Stimulated activated CD8-positive, alpha-beta memory T cell treated with anti-CD3 and anti-CD28 coated beads, Interleukin-15, amount 100 ng/mL, for 48 hours (primary cell): Measurements from ENCODE around the gene CCDC116.
"Not testable (repeated sequence)": the region's sequence is repeated elsewhere in the genome, so short reads cannot be mapped to it uniquely, and the experiment has no call there.

Experiments used
- DNase-seq, 2 donors: peaks; one replicate each; pipeline ENCODE4 v3.0.0-alpha.2; 2020; ENCODE audit warnings: low read depth in 2 of 2

CCDC116 gene

GRCh38 chr22:21606775-21607174 lies 25.8 kb upstream of the CCDC116 start:
- no peak for DNase-seq

GRCh38 chr22:21609556-21610157 lies 22.9 kb upstream of the CCDC116 start:
- not testable (repeated sequence) for DNase-seq

- no peak for DNase-seq
These were observed 21.2 kb upstream of the CCDC116 start for GRCh38 chr22:21611210-21611977.

GRCh38 chr22:21612858-21613257 lies 19.7 kb upstream of the CCDC116 start:
- no peak for DNase-seq

- no peak for DNase-seq
These were observed 18.9 kb upstream of the CCDC116 start for GRCh38 chr22:21613553-21614233.

- no peak for DNase-seq
These were observed 16.8 kb upstream of the CCDC116 start for GRCh38 chr22:21615731-21616130.

GRCh38 chr22:21617337-21617736 lies 15.2 kb upstream of the CCDC116 start:
- DNase-seq, result not testable (repeated sequence)

GRCh38 chr22:21621025-21621424 lies 11.5 kb upstream of the CCDC116 start:
- DNase-seq, result no peak

- no peak for DNase-seq
These were observed 10.3 kb upstream of the CCDC116 start for GRCh38 chr22:21622011-21622918.

GRCh38 chr22:21622919-21623647 lies 9.5 kb upstream of the CCDC116 start:
- no peak for DNase-seq

- DNase-seq, result no peak
These were observed 9.0 kb upstream of the CCDC116 start for GRCh38 chr22:21623648-21623970.

GRCh38 chr22:21624120-21624879 lies 8.3 kb upstream of the CCDC116 start:
- peak in 1 of 2 donors; percentile 38 for DNase-seq

- DNase-seq, result no peak
These were observed 7.4 kb upstream of the CCDC116 start for GRCh38 chr22:21624880-21625791.

- no peak for DNase-seq
These were observed 6.4 kb upstream of the CCDC116 start for GRCh38 chr22:21626073-21626734.

- DNase-seq, result no peak
These were observed 5.7 kb upstream of the CCDC116 start for GRCh38 chr22:21626735-21627469.

- no peak for DNase-seq
These were observed 3.9 kb upstream of the CCDC116 start for GRCh38 chr22:21628386-21629254.
